HuH-7 (cell line): ENCODE data around the gene CD48.
"Not testable (repeated sequence)": the region's sequence is repeated elsewhere in the genome, so short reads cannot be mapped to it uniquely, and the experiment has no call there.

Experiments
- DNase-seq: peaks from one replicate; pipeline ENCODE4 v3.0.0; 2011; ENCODE audit warnings: low spot score

CD48 gene

DNA sequence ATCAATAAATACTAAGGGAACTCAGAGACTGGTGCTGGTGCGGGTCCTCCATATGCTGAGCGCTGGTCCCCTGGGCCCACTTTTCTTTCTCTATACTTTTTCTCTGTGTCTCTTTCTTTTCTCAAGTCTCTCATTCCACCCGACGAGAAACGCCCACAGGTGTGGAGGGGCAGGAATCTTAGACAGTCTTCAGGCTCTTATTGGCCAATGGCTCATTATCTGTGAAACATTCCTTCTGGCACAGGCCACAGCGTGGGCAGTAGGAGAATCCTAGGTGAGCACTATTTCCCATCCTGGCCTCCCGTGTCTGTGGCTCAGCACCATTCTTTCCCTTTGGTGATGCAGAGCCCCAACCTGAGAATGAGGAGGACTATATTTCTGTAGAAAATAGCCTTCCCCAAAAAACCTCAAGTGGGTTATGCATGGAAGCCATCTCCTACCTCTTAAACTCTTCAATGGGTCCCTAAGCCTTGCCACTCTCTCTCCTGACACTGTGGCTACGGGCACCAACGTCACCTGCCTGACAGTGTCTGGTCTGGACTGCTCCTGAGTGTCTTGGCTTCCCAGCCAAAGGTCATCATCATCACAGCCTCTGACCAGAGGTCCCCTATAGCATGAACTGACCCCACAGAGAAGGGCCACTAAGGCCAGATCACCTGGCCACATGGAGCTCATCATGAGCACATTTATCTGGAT, 58.5 kb downstream of the CD48 start:
- DNase-seq = no peak

DNA sequence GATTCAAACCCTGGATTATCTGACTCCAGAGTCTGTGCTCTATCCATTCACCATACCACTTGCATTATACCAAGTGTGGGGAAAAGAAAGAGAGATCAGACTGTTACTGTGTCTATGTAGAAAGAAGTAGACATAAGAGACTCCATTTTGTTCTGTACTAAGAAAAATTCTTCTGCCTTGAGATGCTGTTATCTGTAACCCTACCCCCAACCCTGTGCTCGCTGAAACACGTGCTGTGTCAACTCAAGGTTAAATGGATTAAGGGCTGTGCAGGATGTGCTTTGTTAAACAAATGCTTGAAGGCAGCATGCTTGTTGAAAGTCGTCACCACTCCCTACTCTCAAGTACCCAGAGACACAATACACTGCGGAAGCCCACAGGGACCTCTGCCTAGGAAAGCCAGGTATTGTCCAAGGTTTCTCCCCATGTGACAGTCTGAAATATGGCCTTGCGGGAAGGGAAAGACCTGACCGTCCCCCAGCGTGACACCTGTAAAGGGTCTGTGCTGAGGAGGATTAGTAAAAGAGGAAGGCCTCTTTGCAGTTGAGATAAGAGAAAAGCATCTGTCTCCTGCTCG, 59.5 kb downstream of the CD48 start:
- DNase-seq = not testable (repeated sequence)

DNA sequence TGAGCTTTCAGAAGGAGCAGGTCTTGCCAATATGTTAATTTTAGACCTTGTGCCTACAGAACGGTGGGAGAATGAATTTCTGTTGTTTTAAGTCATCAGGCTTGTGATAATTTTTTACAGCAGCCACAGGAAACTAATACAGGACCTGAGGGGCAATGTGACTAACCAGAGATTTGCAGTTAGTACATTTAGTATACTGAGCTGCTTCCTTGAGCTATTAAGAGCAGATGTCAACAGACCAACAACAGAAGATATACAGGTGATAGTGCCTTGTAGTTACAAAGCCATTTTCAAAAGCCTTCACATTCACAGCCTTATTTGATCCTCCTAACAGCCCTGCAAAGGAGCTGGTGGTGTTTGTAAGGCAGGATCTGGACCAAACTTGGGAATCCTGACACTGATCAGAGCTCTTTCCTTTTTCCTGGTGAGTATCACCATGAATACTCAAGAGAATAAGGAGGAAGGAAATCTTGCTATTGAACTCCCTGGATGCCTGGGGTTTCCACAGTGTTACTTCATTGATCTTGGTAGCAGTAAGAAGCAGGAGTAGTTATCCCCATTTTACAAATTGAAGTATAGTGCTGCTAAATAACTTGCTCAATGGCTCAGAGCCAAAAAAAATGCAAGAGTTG, 60.1 kb downstream of the CD48 start:
- no peak for DNase-seq

GRCh38 chr1:160647329-160647720, 64.3 kb downstream of the CD48 start:
- no peak for DNase-seq

- no peak for DNase-seq
These were observed 64.8 kb downstream of the CD48 start, which contains the start of gene SLAMF1 for GRCh38 chr1:160646711-160647328. SLAMF1 (minus strand) TSS chr1:160647044; CDS start chr1:160646945, 99 bp downstream.

- DNase-seq = no peak
These were observed 65.4 kb downstream of the CD48 start for GRCh38 chr1:160646180-160646579.

DNA sequence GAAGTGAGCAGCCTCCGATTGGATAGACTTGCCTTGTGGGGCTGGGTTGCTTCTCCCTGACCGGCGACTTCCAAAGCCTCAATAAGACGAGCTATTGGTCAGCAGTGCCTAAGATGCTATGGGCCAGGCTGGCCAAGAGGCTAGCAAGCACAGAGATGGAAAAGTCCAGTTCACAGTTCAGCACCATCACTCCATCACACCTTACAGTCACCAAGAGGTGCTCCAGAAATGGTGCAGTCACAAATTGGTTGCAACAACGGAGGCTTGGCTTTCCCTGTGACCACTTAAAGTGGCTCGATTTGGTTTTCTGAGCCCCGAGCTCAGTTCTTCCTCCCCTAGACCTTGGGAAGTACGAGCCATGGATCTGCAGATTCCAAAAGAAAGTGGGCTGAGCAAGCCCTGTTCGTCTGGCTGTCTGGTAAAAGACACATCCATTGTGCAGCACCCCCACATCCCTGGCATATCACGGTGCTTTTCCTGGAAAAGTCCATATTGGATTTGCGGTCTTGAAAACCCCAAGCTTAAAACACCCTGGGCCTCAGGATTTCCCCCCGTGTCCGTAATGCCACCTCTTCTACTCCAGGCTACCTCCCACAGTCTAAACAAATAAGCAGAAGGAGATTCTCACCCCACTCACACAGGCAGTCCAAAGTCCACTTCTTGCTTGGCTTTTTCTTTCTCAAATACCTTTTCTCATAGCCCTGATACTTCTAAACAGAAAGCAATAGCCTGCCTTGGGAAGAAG, 66.1 kb downstream of the CD48 start:
- DNase-seq = no peak

DNA sequence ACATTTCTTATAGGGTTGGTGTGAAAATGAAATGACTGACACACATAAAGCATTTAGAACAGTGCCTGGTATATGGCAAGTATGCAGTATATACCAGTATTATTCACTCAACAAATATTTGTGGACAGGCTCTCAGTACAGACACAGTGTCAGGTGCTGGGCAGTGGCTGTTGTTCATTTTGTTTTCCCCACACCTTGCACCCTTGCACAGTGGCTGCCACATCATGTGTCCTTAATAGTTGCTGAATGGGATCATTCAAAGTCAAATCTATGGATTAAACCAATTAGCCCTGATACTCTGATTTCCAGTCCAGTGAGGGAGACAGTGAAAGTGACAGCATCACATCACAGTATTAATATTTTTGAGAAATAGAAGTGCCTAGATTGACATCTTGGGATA, 67.2 kb downstream of the CD48 start:
- no peak for DNase-seq

DNA sequence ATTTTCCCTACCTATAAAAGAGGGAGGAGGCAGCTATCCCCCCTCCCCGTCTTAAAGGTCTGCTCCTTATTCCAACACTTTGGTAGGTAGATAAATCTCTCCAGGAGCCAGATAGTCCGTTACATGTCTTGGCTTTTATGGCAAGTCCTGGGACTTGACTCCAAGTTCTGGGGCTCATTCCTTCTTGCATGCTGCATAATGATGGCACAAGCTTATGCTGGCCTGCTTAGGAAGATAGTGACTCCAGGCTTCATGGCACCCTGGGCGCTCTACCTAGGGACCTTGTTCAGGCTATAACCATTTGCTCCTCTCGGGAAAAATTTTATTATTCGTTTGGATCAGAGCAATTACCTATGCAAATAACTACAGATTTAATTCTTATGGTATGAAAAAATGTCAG, 68.5 kb downstream of the CD48 start:
- no peak for DNase-seq

DNA sequence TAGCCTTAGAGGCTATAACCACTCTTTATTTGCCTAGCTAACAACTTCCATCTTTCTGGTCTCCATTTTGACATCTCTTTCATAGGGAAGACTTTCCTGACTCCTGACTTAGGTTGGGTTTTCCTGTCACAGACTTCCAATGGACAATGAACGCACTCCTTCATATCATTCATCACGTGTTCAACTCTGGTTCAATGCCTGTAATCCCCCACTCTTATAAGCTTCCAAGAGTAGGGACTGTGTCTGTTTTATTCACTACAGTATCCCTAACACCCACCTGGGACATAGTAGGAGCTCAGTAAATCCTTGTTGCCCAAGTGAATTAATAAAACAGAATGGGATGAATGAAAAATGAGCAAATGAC, 69.4 kb downstream of the CD48 start:
- DNase-seq = no peak

GRCh38 chr1:160641323-160642280, 70.0 kb downstream of the CD48 start:
- DNase-seq = no peak

- DNase-seq = no peak
These were observed 71.1 kb downstream of the CD48 start for GRCh38 chr1:160640359-160641123.

DNA sequence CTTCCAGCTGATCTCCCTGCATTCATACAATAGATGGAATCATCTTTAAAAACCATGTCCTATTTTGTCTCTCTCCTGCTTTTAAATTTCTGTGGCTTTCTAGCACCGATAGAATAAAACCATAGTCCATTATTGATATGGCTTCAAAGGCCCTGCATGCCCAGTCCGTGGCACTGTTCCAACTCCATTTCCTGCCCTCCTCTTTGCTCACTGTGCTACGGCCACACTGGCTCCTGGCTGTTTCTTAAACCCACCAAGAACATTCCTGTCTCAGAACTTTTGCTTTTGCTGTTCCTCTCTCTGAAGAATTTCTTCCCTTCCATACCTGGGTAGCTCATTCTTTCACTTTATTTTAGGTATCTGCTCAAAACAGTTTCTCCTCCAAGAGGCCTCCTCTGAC, 72.0 kb downstream of the CD48 start:
- DNase-seq = no peak

DNA sequence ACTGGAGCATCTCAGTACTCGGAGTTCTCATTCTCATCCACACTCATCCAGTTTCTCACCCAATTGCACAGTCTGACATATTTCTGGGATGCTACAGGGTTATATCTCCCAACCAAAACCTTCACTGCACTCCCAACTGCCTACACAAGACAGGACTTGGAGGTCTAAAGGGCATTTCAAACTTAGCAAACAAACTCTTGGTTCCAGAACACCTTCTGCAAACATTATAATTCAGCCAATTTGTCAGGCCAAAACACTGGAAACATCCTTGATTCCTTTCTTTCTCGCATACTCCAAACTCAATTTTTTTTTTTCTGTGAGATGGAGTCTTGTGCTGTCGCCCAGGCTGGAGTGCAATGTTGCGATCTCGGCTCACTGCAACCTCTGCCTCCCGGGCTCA, 72.7 kb downstream of the CD48 start:
- no peak for DNase-seq

- DNase-seq = no peak
These were observed 73.1 kb downstream of the CD48 start for GRCh38 chr1:160638540-160638857.

DNA sequence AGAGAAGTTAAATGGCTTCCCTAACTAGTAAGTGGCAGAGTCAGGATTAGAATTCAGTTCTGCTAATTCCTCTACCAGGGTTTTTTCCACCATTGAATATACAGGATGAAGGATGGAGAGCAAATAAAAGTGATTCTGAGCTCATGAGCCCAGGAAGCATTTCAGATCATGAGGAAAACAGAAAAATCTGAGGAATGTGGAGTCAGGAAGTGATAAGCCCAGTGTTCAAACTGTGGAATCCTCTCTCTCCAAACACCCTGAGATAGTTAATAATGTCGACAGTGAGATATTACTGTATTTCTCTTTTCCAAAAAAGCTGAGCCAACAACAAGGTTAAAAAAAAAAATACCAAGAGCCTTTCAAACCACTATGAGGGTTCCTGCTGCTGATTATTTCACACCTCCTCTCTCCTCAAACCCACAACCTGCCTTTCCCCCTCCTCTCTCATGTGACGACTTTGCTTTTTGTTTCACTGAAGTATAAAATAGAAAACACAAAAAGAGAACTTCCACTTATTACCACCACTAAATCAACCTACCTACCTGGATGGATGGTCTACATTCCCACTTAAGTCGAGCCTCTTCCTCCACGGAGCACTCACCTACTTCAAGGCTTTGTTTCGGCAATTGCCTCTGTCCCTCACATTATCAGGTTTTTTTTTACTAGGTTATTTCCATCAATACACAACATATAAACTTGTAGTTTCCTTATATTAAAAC, 73.6 kb downstream of the CD48 start:
- no peak for DNase-seq

- no peak for DNase-seq
These were observed 74.6 kb downstream of the CD48 start for GRCh38 chr1:160637065-160637464.

- no peak for DNase-seq
These were observed 75.1 kb downstream of the CD48 start for GRCh38 chr1:160636547-160636946.

GRCh38 chr1:160636076-160636475, 75.5 kb downstream of the CD48 start:
- DNase-seq = no peak
